Breast epithelium (tissue), 3 donors: ENCODE data around the gene ROR1.

Experiments
- POLR2A ChIP-seq: fragments of 450-650 bp; IDR thresholded peaks from one replicate; pipeline ENCODE4 v1.6.1; 2016; ENCODE audit warnings: antibody characterized with exemption, mild to moderate bottlenecking, moderate library complexity
- TF ChIP-seq, protein P1 (sequence below), 3 donors: fragments of 450-650 bp; IDR thresholded peaks; one replicate each; pipeline ENCODE4 v1.5.1; 2016 to 2017; ENCODE audit warnings: antibody characterized with exemption in 3 of 3, mild to moderate bottlenecking in 3 of 3, moderate library complexity in 3 of 3

DNA sequence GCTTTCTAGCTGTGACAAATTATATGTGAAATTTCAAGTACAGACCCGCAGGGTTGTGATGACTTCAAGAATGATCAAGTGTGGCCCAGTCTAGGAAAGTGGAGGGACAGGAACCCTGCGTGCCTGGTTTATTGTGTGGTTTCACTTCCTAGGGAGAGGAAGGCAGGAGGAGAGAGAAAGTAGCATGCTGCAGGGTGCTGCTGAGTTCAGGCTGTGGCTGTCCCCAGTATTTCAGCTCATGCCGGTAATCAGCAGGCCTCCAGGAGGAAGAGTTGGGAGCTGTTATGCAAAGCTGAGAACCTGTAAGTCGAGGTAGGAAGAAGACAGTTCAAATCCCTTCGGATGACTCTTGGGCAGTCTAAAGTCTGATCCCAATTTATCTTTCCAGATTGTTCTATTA, 140.4 kb downstream of the ROR1 start:
- TF ChIP-seq, protein P1, sequence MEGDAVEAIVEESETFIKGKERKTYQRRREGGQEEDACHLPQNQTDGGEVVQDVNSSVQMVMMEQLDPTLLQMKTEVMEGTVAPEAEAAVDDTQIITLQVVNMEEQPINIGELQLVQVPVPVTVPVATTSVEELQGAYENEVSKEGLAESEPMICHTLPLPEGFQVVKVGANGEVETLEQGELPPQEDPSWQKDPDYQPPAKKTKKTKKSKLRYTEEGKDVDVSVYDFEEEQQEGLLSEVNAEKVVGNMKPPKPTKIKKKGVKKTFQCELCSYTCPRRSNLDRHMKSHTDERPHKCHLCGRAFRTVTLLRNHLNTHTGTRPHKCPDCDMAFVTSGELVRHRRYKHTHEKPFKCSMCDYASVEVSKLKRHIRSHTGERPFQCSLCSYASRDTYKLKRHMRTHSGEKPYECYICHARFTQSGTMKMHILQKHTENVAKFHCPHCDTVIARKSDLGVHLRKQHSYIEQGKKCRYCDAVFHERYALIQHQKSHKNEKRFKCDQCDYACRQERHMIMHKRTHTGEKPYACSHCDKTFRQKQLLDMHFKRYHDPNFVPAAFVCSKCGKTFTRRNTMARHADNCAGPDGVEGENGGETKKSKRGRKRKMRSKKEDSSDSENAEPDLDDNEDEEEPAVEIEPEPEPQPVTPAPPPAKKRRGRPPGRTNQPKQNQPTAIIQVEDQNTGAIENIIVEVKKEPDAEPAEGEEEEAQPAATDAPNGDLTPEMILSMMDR (IDR thresholded peaks at IDR 0.05): no peak
- no peak for TF ChIP-seq POLR2A
